Cardiac septum (tissue), 1 donor: ENCODE results near the gene TNFRSF8. TPM values are rescaled to one million over a fixed set of nuclear protein-coding genes. Genes with fewer than 3 reads are reported as not detected.

Experiments
- DNase-seq: peaks from one replicate; pipeline ENCODE4 v3.0.0-alpha.2; 2020; ENCODE audit warnings: low spot score
- intact Hi-C: fragments of 100-400 bp; cut with DNase I; formaldehyde crosslinking; loops from one replicate; pipeline ENCODE4 v1.14.0; 2022
- total RNA-seq: library from RNA; stranded (reverse); fragmentation: NEBNext Ultra II Directional; extraction: Animal tissue kit (Norgen Biotek cat#: 25700); gene quantifications from one replicate; pipeline ENCODE4 v1.2.1, GENCODE V29; 2021
- donor health status: DM: no; HTN: no; CAD: no.

TNFRSF8 gene
- total RNA-seq, 1 donor from 2014 or later, result 1.4 TPM

DNA sequence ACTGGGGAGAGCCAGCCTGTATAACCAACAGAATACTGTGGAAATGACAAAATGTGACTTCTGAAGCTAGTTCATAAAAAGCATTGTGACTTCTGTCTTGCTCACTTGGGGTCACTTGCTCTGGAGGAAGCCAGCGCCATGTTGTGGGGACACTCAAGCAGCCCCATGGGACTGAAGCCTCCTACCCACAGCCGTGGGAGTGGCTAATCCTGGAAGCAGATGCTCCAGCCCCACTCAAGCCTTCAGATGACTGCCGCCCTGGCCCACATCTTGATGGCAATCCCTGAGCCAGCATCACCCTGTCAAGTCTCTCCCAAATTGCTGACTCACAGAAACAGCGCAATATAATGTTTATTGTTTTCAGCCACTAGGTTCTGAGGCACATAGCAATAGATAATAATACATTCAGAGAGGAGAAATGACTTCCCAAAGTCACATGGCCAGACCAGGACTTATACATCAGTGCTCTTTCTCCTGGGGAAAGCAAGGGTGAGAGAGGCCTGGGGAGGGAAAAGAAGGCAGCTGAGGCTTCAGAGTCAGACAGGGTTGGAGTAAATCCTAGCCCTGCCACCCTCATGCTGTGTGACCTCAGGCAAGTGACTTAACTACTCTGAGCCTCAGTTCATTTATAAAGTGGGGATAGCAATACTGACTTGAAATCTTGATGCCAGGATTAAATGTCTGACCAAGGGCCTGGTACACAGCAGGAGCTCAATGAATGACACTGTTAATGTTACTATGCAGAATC is 5.0 kb upstream of the TNFRSF8 start:
- intact Hi-C loops, result no loop called here
- DNase-seq, result no peak

DNA sequence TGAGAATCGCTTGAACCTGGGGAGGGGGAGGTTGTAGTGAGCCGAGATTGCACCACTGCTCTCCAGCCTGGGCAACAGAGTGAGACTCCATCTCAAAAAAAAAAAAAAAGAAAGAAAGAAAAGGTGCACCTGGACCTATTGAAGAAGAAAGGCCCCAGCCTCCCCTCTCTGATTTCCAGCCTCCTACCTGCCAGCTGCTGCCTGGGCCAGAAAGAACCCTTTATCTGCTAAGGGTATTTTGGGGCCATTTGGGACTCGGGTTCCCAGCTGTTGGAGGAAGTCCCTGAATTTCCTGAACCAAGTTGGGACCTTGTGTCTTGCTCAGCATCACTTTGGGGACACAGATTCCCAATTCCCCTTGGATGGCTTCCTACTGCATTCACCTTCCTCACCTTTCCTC is 3.9 kb upstream of the TNFRSF8 start:
- DNase-seq, result no peak
- intact Hi-C loops, result no loop called here

DNA sequence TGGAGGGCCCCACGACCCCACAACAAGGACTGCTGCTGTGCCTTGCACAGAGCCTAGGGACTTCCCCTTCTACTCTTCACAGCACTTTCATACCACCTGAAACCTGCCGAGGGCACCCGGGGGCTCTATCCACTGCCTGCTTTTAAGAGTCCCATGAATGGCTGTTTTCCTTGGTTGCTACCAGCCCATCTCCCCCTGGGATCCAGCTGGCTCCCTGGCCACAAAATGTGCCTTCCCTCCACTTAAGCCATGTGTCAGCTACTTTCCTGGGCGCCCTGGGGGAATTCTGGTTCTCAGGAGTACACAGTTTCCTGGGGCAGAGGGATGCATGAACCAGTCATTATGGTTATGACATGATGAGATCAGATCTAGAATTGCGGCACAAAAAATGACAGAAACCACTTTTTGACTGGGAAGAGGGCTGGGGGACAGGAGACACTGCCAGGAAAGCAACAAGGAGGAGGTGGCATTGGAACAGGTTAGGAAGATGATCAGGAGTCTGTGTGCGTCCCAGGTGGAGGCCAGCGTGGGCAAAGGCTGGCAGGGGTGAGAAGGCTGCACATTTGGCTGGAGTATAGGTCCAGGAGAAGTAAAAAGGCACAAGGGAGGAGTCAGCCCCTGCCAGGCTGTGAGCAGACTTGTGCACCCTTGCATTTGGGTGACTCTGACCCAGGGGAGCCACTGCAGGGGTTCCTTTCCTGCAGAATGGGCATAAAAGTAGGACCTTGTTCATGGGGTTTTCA is 3.2 kb upstream of the TNFRSF8 start:
- DNase-seq, result no peak
- intact Hi-C loops, result no loop called here

DNA sequence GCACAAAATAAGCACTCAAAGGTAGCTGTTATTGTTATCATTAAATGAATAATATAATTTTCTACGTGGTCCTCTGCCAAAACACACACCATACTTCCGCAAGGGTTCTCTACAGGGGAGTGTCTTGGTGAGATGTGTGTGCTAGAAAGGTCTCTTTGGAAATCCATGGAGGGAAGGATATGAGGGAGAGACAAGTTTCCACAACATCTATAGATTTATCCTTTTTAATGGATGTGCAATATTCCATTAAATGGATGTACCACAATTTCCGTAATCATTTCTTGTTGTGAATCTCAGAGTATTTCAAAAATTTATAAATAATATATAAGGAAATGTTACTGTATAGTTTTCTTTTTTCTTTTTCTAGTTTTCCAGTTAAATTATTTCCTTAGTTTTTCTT is 2.6 kb upstream of the TNFRSF8 start:
- intact Hi-C loops, result no loop called here
- no peak for DNase-seq

DNA sequence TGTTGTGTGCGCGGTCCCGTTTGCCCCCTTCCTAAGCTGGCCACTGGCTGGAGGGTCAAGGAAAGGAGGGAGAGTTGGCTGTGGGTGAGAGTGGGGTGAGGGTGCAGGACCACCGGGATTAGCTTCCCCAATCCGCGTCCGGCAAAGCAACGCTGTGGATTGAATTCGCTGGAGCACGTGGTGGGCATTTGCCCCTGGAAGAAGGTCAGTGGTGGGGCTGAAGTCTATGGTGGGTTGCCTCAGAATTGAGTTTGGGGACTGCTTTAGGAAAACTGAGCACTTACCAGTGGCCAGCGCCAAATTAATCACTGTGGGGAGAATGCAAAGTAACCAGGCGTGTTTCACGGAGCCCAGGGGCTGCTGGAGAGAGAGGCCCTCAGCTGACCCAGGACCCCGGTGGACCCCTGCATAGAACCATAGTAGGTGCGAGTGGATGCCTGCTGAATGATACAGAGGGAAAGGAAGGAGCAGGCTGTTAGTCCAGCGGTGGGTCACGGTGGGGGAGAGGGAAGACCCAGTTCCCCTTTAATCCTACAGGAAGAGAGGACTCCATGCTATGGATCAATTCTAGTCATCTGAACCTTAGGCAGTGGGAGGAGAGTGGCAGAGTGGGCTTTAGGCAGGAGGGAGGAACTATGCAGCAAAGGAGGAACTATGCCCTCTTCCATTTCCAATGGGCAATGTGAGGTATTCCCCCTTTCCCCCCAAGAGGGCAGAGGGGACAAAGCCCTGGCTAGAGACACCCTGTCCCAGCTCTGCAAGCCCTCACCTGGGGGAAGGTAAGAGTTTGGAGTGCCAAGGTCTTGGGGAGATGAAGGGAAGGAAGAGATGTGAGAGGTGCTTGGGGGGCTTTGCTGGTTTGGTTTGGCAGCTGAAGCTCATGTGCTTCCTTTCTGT is 1.2 kb downstream of the TNFRSF8 start:
- intact Hi-C loops, result no loop called here
- DNase-seq, result no peak

DNA sequence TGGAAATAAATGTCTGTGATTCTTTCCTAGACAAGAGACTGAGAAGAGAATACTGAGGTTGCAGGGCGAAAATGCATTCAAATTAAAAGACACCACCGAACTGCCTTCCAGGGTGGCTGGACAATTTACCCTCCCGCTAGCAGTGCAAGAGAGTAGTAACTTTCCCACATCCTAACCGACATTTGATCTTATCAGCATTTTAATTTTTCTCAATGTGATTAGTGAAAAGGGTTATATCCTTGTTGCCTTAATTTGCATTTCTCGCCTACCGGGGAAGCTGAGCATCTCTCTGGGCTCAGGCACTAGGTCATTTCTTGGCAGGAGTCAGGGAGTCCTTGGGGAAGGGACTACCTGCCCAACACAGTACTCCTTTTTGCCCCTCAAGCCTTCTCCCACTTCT is 2.8 kb downstream of the TNFRSF8 start:
- DNase-seq, result no peak
- intact Hi-C loops, result no loop called here

DNA sequence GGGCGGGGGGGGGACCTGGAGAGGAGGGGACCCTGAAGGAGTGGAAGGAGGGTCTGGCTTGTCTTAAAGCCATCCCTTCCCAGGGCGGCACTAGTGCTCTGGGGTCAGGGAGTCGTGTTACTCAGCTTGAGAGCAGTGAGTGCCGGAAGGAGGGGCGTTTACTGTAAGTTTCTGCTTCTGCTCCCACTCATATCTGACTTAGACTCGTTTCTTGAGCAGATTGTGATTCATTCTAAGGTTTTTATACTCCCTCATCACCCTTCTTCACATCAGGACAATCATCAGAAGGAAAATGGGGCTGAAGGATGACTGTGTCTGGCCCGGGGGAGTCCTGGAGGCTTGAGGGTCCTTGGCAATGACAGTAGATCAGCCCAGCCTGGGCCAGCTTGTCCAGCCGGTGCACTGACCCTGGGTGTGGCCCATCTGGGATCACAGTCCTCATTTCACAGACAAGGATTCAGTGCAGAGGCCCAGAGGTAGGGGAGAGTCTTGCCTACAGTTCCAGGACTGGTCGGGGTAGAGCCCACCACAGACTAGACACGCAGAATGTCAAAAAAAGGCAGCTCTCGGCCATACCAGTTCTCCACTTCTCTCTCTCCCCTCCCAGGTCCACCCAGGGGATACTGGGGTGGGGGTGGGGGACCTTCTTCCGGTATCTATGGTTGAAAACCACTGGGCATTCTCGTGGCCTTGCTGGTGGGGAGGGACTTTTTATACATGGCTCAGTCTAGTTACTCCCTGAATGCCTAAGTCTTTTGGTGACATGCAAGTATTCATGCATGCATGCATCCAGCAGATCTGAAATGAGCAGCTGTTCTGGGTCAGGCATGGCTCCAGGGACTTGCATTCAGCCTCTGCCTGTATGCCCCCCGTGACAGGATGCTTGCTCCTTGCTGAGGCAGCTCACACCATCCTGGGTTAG is 5.1 kb downstream of the TNFRSF8 start:
- no peak for DNase-seq
- intact Hi-C loops, result no loop called here

DNA sequence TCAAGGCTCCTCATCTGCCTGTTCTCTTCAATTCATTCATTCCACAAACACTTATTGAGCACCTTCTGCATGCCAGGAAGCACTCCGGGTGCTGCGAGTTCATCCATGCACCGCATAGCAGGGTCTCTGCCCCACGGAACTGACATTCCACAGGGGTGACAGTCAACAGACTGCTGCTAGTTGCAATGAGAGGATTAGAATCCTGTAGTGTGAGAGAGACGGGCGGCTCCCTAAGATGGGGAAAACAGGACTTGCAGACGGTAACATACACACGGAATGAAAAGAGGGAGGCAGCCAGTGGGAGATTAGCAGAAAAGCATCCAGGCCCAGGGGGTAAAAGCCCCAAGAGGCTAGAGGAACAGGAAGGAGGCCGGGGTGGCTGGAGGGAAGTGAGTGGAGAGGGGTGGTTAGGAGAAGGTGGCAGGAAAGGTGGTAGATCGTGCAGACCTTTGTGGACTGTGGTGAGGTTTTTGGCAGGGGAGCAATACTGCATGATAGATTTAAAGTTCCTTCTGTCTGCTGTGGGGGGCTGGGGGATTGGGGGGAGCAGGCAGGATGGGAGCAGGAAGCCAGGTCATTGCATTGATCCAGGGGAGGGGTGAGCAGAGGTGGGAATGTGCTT is 6.6 kb downstream of the TNFRSF8 start:
- intact Hi-C loops, result no loop called here
- no peak for DNase-seq

DNA sequence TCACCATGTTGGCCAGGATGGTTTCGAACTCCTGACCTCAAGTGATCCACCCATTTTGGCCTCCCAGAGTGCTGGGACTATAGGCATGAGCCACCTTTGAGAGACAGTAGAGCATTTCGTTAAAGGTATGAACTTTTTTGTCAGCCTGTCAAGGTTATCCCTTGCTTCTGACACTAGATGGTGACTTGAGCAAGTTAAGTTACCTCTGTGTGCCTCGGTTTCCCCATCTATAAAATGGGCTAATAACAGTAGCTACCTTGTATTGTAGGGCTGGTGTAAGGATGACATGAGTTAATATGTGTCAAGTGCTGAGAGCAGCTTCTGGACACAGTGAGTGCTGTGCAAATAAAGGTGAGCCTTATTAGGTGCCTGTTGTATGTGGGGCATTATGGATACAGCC is 8.8 kb downstream of the TNFRSF8 start:
- no peak for DNase-seq
- intact Hi-C loops, result no loop called here

DNA sequence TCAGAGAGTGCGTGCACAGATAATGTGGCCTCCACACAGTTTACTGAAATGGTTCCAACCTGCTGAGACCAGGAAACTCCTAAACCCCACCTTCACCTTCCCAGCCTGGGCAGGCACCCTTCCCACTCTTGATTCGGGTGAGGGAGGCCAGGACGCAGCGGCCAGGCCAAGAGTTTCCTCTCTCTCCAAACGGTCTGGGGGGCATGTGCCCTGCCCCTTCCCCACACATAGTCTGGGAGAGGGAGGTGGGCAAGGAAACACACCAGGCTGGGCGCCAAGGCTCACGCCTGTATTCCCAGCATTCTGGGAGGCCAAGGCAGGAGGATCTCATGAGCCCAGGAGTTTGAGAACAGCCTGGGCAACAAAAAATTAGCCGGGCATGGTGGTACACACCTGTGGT is 9.6 kb downstream of the TNFRSF8 start:
- no peak for DNase-seq
- intact Hi-C loops, result no loop called here

DNA sequence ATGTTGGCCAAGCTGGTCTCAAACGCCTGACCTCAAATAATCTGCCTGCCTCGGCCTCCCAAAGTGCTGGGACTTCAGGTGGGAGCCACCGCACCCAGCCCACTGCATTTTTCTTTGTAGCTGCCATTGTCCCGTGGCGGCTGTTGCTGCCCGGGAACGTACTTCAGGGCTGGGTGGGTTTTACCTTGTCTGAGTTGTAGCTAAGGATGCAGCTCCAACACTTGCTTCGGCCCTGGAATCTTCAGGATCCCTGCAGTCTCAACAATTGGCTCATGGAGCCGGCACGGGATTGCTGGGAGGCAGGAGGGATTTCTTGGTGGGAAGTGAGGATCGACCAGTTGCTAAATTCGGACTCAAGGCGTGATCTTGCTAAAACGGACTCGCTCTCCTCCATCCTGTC is 10.7 kb downstream of the TNFRSF8 start:
- intact Hi-C loops, result no loop called here
- DNase-seq, result no peak

DNA sequence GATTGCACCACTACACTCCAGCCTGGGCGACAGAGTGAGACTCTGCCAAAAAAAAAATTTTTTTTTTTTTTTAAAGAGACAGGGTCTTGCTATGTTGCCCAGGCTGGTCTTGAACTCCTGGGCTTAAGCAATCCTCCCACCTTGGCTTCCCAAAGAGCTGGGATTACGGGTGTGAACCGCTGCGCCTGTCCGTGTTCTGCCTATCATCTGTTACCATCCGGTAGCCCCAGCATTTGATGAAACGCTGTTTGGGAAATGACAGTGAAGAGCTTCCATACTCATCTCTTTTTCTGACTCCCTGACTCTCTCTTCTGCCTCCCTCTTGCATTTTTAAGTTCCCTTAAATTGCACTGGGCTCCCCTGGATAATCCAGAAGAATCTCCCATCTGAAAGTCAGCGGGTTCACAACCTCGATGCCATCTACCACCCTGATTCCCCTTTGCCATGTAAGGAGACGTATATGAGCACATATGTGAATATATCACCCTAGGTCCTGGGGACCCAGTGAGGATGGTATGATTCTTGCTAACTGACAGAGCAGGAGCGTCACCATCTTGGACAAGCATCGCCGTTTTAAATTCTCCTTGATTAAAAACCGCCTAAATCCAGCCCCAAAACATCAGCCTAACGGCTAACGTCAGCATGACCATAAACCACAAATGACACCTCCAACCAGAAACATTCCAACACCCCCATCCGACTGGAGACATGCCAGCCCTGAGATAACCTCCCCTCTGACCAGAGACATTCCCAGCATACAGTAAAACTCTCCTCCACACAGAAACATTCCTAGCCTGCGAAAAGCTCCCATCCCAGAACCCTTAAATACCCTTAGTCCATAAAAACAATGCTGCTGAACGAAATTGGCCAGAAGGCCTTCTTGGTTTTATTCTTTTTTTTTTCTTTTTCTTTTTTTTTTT is 12.4 kb downstream of the TNFRSF8 start:
- no peak for DNase-seq
- intact Hi-C loops, result no loop called here

DNA sequence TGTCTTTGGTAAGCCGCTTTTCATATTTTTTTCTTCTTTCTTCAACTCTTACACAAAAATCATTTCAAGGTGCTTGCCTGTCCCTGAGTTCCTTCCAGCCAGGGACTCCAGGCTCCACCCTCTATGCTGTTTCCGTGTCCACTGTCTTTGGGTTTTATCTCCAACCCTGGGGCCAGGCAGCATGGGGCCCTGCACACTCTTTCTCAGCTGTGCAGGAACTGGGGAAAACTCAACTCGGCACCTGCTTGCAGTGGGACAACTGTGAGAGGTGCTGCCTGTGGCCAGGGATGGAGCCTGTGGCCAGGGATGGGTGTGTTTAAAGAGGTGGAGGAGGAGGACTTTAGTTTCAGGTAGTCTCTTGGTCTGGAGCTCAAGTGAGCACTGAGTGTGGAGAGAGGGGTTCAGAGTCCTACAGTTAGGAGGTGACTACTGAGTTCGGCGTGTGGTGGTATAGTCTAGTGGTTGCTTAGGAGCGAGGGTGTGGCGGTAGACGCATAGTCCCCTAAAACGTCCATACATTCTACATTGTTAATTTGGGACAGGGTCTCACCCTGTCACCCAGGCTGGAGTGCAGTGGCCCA is 13.4 kb downstream of the TNFRSF8 start:
- intact Hi-C loops, result no loop called here
- no peak for DNase-seq

DNA sequence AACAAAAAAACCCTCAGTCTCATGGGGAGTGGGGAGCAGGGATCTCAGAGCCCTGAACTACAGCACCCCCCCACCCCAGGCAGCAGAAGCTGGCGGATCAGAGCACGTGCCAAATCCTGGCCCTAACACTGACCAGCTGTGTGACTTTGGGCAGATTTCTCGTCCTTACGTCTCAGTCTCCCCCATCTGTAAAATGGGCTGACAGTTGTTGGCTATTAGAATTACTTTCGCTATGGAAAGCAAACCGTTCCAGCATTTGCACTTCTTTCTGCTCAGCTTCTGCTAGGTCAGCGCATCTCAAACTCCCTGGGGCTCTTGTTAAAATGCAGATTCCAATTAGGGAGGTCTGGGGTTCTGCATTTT is 15.5 kb downstream of the TNFRSF8 start:
- intact Hi-C loops, result no loop called here

DNA sequence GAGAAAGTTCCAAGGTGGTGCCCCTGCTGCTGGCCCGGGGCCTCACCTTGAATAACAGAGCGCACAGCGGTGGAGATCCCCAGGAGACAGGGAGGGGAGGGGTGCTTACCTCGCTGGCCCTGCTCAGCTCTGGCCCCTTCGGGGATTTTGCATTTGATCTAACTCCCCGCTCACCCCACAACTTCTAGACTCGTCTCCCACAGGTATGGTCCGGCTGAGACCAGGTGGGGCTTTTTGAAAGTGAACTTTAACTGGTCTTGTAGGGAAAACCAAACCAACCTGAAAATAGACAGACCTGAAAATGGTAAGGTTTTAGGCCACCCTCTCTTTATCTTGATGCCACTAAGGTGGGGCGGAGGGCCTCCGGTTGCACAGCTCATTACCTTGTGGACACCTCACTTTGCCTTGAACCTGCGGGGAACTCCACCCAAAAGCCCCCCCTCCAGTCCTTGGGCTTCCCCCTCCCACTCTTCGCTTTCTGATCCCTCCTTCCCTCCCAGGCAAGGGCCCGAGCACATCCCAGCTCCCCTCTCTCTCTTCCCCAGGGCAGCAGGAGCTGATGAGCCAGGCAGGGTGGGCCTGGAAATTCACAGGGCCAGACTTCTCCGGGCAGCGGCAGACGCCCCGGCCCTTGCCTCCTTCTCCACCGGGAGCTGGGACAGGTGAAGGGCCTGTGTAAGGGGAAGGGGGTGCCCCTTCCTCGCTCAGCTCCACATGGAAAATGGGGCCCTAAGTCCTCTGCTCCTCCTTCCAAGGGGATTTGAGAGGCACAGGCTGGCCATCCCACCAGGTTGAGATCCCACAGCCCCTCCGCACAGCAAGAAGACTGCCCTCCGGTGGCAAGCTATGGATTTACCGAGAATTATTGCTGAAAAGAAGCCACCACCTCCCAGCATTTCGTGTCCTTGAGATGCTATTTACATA is 16.1 kb downstream of the TNFRSF8 start:
- DNase-seq, result no peak
- intact Hi-C loops, result no loop called here

More for the DNA sequence above, 15.5 kb downstream of the TNFRSF8 start:
- no peak for DNase-seq

DNA sequence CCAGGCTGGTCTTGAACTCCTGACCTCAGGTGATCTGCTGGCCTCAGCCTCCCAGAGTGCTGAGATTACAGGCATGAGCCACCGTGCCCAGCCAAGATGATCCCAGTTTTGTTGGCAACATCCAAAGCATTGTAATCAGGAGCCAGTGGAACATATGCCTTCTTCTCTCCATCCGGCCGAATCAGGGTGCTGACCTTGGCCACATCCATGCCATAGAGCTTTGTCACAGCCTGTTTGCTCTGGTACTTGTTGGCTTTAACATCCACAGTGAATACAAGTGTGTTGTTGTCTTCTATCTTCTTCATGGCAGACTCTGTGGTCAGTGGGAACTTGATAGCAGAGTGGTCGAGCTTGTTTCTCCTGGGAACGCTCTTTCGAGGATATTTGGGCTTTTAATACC is 17.1 kb downstream of the TNFRSF8 start:
- intact Hi-C loops, result no loop called here
- DNase-seq, result no peak
